GM23338 (cell line): ENCODE measurements around the gene AKT2. TPM values are rescaled to one million over a fixed set of nuclear protein-coding genes. Genes with fewer than 3 reads are reported as not detected.

Experiments
- ATAC-seq: fragments of 200-7000 bp; cut with Tn5 transposase; 3 replicates; pipeline ENCODE4 v1.9.1; 2020
- DNase-seq: peaks from one replicate; pipeline ENCODE4 v3.0.0-alpha.2; 2015; ENCODE audit warnings: low spot score
- H2AFZ ChIP-seq: fragments of 200-600 bp; sonication (generic); 2 replicates; pipeline ENCODE4 v1.8.0; 2016; ENCODE audit warnings: antibody characterized with exemption, mild to moderate bottlenecking, moderate library complexity
- H3F3A ChIP-seq: fragments of 200-600 bp; sonication (generic); replicated peaks from 2 replicates; pipeline ENCODE4 v1.8.0; 2017; ENCODE audit warnings: antibody characterized with exemption, mixed run types, low read depth
- H3K27ac ChIP-seq: fragments of 200-600 bp; sonication (generic); 2 replicates; pipeline ENCODE4 v1.6.1; 2016; ENCODE audit warnings: low read depth
- H3K27me3 ChIP-seq: fragments of 200-600 bp; sonication (generic); 2 replicates; pipeline ENCODE4 v1.8.0; 2016; ENCODE audit warnings: mild to moderate bottlenecking, mixed run types, moderate library complexity; ENCODE audit not compliant: insufficient read depth
- H3K36me3 ChIP-seq: fragments of 200-600 bp; sonication (generic); 2 replicates; pipeline ENCODE4 v1.8.0; 2016; ENCODE audit warnings: mild to moderate bottlenecking; ENCODE audit not compliant: insufficient read depth
- H3K4me1 ChIP-seq: fragments of 200-600 bp; sonication (generic); 2 replicates; pipeline ENCODE4 v1.8.0; 2016; ENCODE audit warnings: mild to moderate bottlenecking, moderate library complexity; ENCODE audit not compliant: insufficient read depth
- H3K4me2 ChIP-seq: fragments of 200-600 bp; sonication (generic); 2 replicates; pipeline ENCODE4 v1.7.1; 2017; ENCODE audit warnings: mixed run types
- H3K4me3 ChIP-seq: fragments of 200-600 bp; sonication (generic); 2 replicates; pipeline ENCODE4 v1.6.1; 2016; ENCODE audit warnings: mixed run types
- H3K79me2 ChIP-seq: fragments of 200-600 bp; sonication (generic); replicated peaks from 2 replicates; pipeline ENCODE4 v1.8.0; 2017; ENCODE audit warnings: mild to moderate bottlenecking; ENCODE audit not compliant: insufficient read depth
- H3K9me2 ChIP-seq: fragments of 200-600 bp; sonication (generic); 2 replicates; pipeline ENCODE4 v1.8.0; 2017; ENCODE audit not compliant: insufficient read depth
- H4K20me1 ChIP-seq: fragments of 200-600 bp; sonication (generic); replicated peaks from 2 replicates; pipeline ENCODE4 v1.8.0; 2017; ENCODE audit warnings: mild to moderate bottlenecking; ENCODE audit not compliant: insufficient read depth
- H3K27ac Mint-ChIP-seq: 2 replicates; pipeline ENCODE4 v1.8.0; 2020; ENCODE audit warnings: inconsistent platforms, mild to moderate bottlenecking, moderate library complexity, mixed read lengths
- H3K27me3 Mint-ChIP-seq: 3 replicates; pipeline ENCODE4 v1.8.0; 2022; ENCODE audit warnings: low read depth, mild to moderate bottlenecking, moderate library complexity, mixed read lengths, inconsistent platforms; ENCODE audit not compliant: insufficient read depth, poor library complexity
- H3K36me3 Mint-ChIP-seq: 3 replicates; pipeline ENCODE4 v1.8.0; 2021; ENCODE audit warnings: low read depth, mild to moderate bottlenecking, inconsistent platforms, moderate library complexity, mixed read lengths
- H3K4me1 Mint-ChIP-seq: 3 replicates; pipeline ENCODE4 v1.8.0; 2020; ENCODE audit warnings: mild to moderate bottlenecking, inconsistent platforms, mixed read lengths
- H3K4me3 Mint-ChIP-seq: 3 replicates; pipeline ENCODE4 v1.8.0; 2021; ENCODE audit warnings: moderate library complexity, mild to moderate bottlenecking, inconsistent platforms, mixed read lengths
- H3K9me3 Mint-ChIP-seq: 3 replicates; pipeline ENCODE4 v1.8.0; 2020; ENCODE audit warnings: moderate library complexity, mild to moderate bottlenecking, inconsistent platforms, mixed read lengths
- CREB1 ChIP-seq: fragments of 250-450 bp; sonication (Bioruptor Pico); IDR thresholded peaks from 2 replicates; pipeline ENCODE4 v1.5.0; 2020; ENCODE audit warnings: low read depth, mild to moderate bottlenecking, moderate library complexity
- CTCF ChIP-seq, 2 experiments: fragments of 200-600 bp in 1 of 2; sonication (generic) in 1 of 2; conservative IDR thresholded peaks; 2 replicates each; pipeline versions ENCODE4 v1.5.1 to v1.6.1; 2016 to 2017; ENCODE audit warnings: antibody characterized with exemption in 2 of 2, low read depth in 2 of 2, mild to moderate bottlenecking in 2 of 2, moderate library complexity in 1 of 2
- ETS1 ChIP-seq: IDR thresholded peaks from 2 replicates; pipeline ENCODE4 v1.6.1; 2016; ENCODE audit warnings: antibody characterized with exemption
- EZH2 ChIP-seq: fragments of 200-600 bp; sonication (generic); IDR thresholded peaks from one replicate; pipeline ENCODE4 v1.8.0; 2017; ENCODE audit warnings: antibody characterized with exemption, mild to moderate bottlenecking, low read depth; ENCODE audit not compliant: unreplicated experiment
- EZH2phosphoT487 ChIP-seq: fragments of 200-600 bp; sonication (generic); IDR thresholded peaks from one replicate; pipeline ENCODE4 v1.8.1; 2018; ENCODE audit warnings: antibody characterized with exemption; ENCODE audit not compliant: unreplicated experiment
- JUNB ChIP-seq: IDR thresholded peaks from one replicate; pipeline ENCODE4 v1.6.1; 2016; ENCODE audit warnings: antibody characterized with exemption; ENCODE audit not compliant: unreplicated experiment
- NANOG ChIP-seq: IDR thresholded peaks from 2 replicates; pipeline ENCODE4 v1.6.1; 2016; ENCODE audit warnings: antibody characterized with exemption, borderline replicate concordance
- POLR2AphosphoS5 ChIP-seq: IDR thresholded peaks from 2 replicates; pipeline ENCODE4 v1.6.1; 2016; ENCODE audit warnings: antibody characterized with exemption, low read depth
- REST ChIP-seq: IDR thresholded peaks from one replicate; pipeline ENCODE4 v1.6.1; 2018; ENCODE audit warnings: antibody characterized with exemption; ENCODE audit not compliant: unreplicated experiment
- STAT1 ChIP-seq: IDR thresholded peaks from one replicate; pipeline ENCODE4 v1.6.1; 2016; ENCODE audit warnings: antibody characterized with exemption; ENCODE audit not compliant: unreplicated experiment
- ZNF114 ChIP-seq: fragments of 250-450 bp; sonication (Bioruptor Pico); IDR thresholded peaks from 2 replicates; pipeline ENCODE4 v1.5.0; 2020; ENCODE audit warnings: mild to moderate bottlenecking, moderate library complexity
- ZNF331 ChIP-seq: fragments of 250-450 bp; sonication (Bioruptor Pico); IDR thresholded peaks from 2 replicates; pipeline ENCODE4 v1.5.0; 2020; ENCODE audit warnings: low read depth, mild to moderate bottlenecking, moderate library complexity
- ZNF462 ChIP-seq: fragments of 250-450 bp; sonication (Bioruptor Pico); IDR thresholded peaks from 2 replicates; pipeline ENCODE4 v1.5.0; 2020; ENCODE audit warnings: mild to moderate bottlenecking, moderate library complexity
- polyA plus RNA-seq: library from polyadenylated mRNA; unstranded; fragments of >200 nt; fragmentation: Nextera tagmentation; extraction: Ambion mirVana; gene quantifications from 2 replicates; pipeline ENCODE4 v1.2.1, GENCODE V29; 2016
- total RNA-seq: library from RNA; depleted of rRNA; stranded (reverse); fragments of >200 nt; shearing (Covaris generic); gene quantifications from 2 replicates; pipeline ENCODE4 v1.2.3, GENCODE V29; 2014

AKT2 gene
- total and polyA plus RNA-seq, 2 experiments from 2014 or later: 17.6 to 123 TPM

- H4K20me1 ChIP-seq: peaks cover 6% of the 10 kb centered on the region; the same call in 1 of the 2 replicates
- ATAC-seq (no peak), DNase-seq (no peak)
- H3K27ac Mint-ChIP-seq: no peak overlapping the region
- H3K9me2 ChIP-seq: no peaks in the 10 kb centered on the region
- H3K27ac ChIP-seq: no peak overlapping the region
- H3F3A ChIP-seq: no peaks in the 10 kb centered on the region
- no peaks in the 10 kb centered on the region for H3K4me1 ChIP-seq
- H3K4me3 ChIP-seq: no peak overlapping the region
- H2AFZ ChIP-seq: no peak overlapping the region
- H3K36me3 Mint-ChIP-seq: peaks cover 4% of the 10 kb centered on the region; the same call in 2 of the 3 replicates
- H3K27me3 Mint-ChIP-seq: peaks cover 7% of the 10 kb centered on the region
- H3K4me2 ChIP-seq: no peak overlapping the region
- H3K9me3 Mint-ChIP-seq: no peaks in the 10 kb centered on the region
- H3K36me3 ChIP-seq: no peaks in the 10 kb centered on the region; the same call in 1 of the 2 replicates
- H3K27me3 ChIP-seq: no peaks in the 10 kb centered on the region
- H3K4me1 Mint-ChIP-seq: peaks cover 7% of the 10 kb centered on the region
- TF ChIP-seq STAT1: no peak
- TF ChIP-seq CREB1 (CRISPR knock-in tag): no peak
- TF ChIP-seq ZNF114 (CRISPR knock-in tag): no peak
- no peak for TF ChIP-seq JUNB
- TF ChIP-seq REST: no peak
- no peak for TF ChIP-seq NANOG
- no peak for TF ChIP-seq EZH2phosphoT487
- no peak for TF ChIP-seq CTCF (conservative IDR thresholded peaks at IDR 0.05; ENCODE audit: low read depth in 2 of 2)
- no peak for TF ChIP-seq POLR2AphosphoS5
- no peak for TF ChIP-seq EZH2
- TF ChIP-seq ZNF462 (CRISPR knock-in tag): no peak
- no peak for TF ChIP-seq ZNF331
- TF ChIP-seq ETS1: no peak
- no peak overlapping the region for H3K4me3 Mint-ChIP-seq
- no peaks in the 10 kb centered on the region; the same call in 1 of the 2 replicates for H3K79me2 ChIP-seq
These were observed 38.7 kb downstream of the AKT2 start for GRCh38 chr19:40246292-40247073.
